ENCODE data around the gene RASA2. TPM values are rescaled to one million over a fixed set of nuclear protein-coding genes. Genes with fewer than 3 reads are reported as not detected.

The RASA2 gene
- total and polyA plus RNA-seq, 2 of the 4 experiments (the other 2 are of a cell fraction) = 6.1 to 14.0 TPM

DNA sequence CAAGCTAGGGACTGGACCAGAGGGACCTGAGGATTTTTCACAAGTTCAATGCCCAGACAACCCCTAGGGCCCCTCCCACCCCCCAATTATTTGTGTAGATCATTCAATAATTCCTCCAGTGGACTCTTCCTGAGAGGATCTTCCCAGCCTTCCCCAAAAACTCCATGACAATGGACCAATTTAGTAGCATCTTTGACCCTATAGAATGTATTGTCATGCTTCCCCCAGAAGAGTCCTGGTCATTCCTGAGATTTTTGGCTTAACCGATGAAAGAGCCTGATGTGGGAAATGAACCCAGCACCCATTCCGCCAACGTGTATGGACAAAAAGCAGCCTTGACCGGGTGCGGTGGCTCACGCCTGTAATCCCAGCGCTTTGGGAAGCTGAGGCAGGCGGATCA, 132.1 kb downstream of the RASA2 start:
- Histone ChIP-seq H3K18ac (ENCODE audit: low read depth, low read length) (no peak overlapping the region), H3K36me3 (ENCODE audit: control insufficient read depth, insufficient read depth, low read length) (no peaks in the 10 kb centered on the region; the same call in 1 of the 2 replicates), H2BK120ac (ENCODE audit: low read depth, low read length) (no peak overlapping the region), H2BK15ac (ENCODE audit: low read depth, low read length) (no peak overlapping the region), H3K79me1 (ENCODE audit: low read depth in 1 of 2, low read length in 2 of 2) (no peaks in the 10 kb centered on the region), H3K4me2 (ENCODE audit: low read depth, low read length) (no peak overlapping the region), H2AFZ (replicated peaks; ENCODE audit: low read length, poor library complexity) (no peak overlapping the region), H3K14ac (replicated peaks; ENCODE audit: low read depth, low read length) (no peak overlapping the region), H4K91ac (ENCODE audit: insufficient read depth, low read depth, low read length) (no peak overlapping the region), H2BK5ac (ENCODE audit: low read depth, low read length, poor library complexity, severe bottlenecking) (no peak overlapping the region), H3K23ac (ENCODE audit: low read depth, low read length) (no peak overlapping the region), H2AK5ac (ENCODE audit: low read depth, low read length) (no peak overlapping the region), H3K4ac (ENCODE audit: low read depth, low read length) (no peak overlapping the region), H3K4me3 (ENCODE audit: insufficient read depth, low read depth, low read length) (no peak overlapping the region), H2BK20ac (ENCODE audit: low read depth, low read length) (no peak overlapping the region), H4K20me1 (ENCODE audit: insufficient read depth, low read length) (no peaks in the 10 kb centered on the region), H3K4me1 (ENCODE audit: control insufficient read depth, insufficient read depth, low read length) (no peaks in the 10 kb centered on the region), H3K9ac (ENCODE audit: low read depth, low read length) (no peak overlapping the region), H3K56ac (ENCODE audit: extremely low read depth, insufficient read depth, low read length) (no peak overlapping the region), H3K27ac (ENCODE audit: insufficient read depth, low read length) (no peak overlapping the region), H2AK9ac (replicated peaks; ENCODE audit: low read depth, low read length, poor library complexity) (no peak overlapping the region), H3K9me3 (ENCODE audit: control insufficient read depth, insufficient read depth, low read length) (no peaks in the 10 kb centered on the region), H3K27me3 (ENCODE audit: control insufficient read depth, insufficient read depth, low read length) (no peaks in the 10 kb centered on the region), H4K8ac (ENCODE audit: low read depth in 2 of 2, low read length in 2 of 2) (no peak overlapping the region), H3K9me1 (ENCODE audit: insufficient read depth, low read length) (no peaks in the 10 kb centered on the region; the same call in 1 of the 2 replicates), H4K5ac (ENCODE audit: low read depth, low read length) (no peak overlapping the region)
- ChIA-PET CTCF (no interaction called here), POLR2A (ENCODE audit: unreplicated experiment) (no interaction called here)
- DNase-seq = no peak
- 100% methylated on average over 8 of the region's 8 CpGs; no CpG with 5 or more reads in 1 of the 2 experiments for WGBS, 2 experiments (ENCODE audit: extremely low coverage in 2 of 2, insufficient read length in 1 of 2)
- no peak for TF ChIP-seq RAD21 (IDR thresholded peaks at IDR 0.05; ENCODE audit: low read length)
- TF ChIP-seq CHD1 (IDR thresholded peaks at IDR 0.05; ENCODE audit: low read depth, low read length) = no peak
- TF ChIP-seq MXI1 (IDR thresholded peaks at IDR 0.05; ENCODE audit: borderline replicate concordance, low read depth, low read length) = no peak
- TF ChIP-seq, protein P1, sequence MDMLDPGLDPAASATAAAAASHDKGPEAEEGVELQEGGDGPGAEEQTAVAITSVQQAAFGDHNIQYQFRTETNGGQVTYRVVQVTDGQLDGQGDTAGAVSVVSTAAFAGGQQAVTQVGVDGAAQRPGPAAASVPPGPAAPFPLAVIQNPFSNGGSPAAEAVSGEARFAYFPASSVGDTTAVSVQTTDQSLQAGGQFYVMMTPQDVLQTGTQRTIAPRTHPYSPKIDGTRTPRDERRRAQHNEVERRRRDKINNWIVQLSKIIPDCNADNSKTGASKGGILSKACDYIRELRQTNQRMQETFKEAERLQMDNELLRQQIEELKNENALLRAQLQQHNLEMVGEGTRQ (IDR thresholded peaks at IDR 0.05; ENCODE audit: low read depth, low read length) = no peak
- no peak for TF ChIP-seq NFE2L2 (IDR thresholded peaks at IDR 0.05; ENCODE audit: low read depth, low read length)
- no peak for TF ChIP-seq MAFK (IDR thresholded peaks at IDR 0.05; ENCODE audit: low read depth, low read length)
- TF ChIP-seq MAZ (IDR thresholded peaks at IDR 0.05; ENCODE audit: borderline replicate concordance, low read depth, low read length) = no peak
- TF ChIP-seq, protein P2, sequence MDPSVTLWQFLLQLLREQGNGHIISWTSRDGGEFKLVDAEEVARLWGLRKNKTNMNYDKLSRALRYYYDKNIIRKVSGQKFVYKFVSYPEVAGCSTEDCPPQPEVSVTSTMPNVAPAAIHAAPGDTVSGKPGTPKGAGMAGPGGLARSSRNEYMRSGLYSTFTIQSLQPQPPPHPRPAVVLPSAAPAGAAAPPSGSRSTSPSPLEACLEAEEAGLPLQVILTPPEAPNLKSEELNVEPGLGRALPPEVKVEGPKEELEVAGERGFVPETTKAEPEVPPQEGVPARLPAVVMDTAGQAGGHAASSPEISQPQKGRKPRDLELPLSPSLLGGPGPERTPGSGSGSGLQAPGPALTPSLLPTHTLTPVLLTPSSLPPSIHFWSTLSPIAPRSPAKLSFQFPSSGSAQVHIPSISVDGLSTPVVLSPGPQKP (IDR thresholded peaks at IDR 0.05; ENCODE audit: borderline replicate concordance, low read depth, low read length) = no peak
- no peak for TF ChIP-seq CEBPB (IDR thresholded peaks at IDR 0.05; ENCODE audit: low read depth, low read length)
- no peak for TF ChIP-seq SMC3 (IDR thresholded peaks at IDR 0.05; ENCODE audit: low read depth, low read length)
- TF ChIP-seq, protein P3, sequence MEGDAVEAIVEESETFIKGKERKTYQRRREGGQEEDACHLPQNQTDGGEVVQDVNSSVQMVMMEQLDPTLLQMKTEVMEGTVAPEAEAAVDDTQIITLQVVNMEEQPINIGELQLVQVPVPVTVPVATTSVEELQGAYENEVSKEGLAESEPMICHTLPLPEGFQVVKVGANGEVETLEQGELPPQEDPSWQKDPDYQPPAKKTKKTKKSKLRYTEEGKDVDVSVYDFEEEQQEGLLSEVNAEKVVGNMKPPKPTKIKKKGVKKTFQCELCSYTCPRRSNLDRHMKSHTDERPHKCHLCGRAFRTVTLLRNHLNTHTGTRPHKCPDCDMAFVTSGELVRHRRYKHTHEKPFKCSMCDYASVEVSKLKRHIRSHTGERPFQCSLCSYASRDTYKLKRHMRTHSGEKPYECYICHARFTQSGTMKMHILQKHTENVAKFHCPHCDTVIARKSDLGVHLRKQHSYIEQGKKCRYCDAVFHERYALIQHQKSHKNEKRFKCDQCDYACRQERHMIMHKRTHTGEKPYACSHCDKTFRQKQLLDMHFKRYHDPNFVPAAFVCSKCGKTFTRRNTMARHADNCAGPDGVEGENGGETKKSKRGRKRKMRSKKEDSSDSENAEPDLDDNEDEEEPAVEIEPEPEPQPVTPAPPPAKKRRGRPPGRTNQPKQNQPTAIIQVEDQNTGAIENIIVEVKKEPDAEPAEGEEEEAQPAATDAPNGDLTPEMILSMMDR (conservative IDR thresholded peaks at IDR 0.05; ENCODE audit: low read depth, low read length) = no peak
- no peak for TF ChIP-seq BHLHE40 (IDR thresholded peaks at IDR 0.05; ENCODE audit: low read depth, low read length)
- TF ChIP-seq RCOR1 (IDR thresholded peaks at IDR 0.05; ENCODE audit: insufficient replicate concordance, low read length) = no peak
- TF ChIP-seq POLR2A (IDR thresholded peaks at IDR 0.05; ENCODE audit: low read depth, low read length) = no peak
- no peak for TF ChIP-seq RFX5 (IDR thresholded peaks at IDR 0.05; ENCODE audit: low read depth, low read length)
- no peak for TF ChIP-seq FOS (IDR thresholded peaks at IDR 0.05; ENCODE audit: low read depth, low read length)
- ATAC-seq (ENCODE audit: low read depth) = no peak
- dilution Hi-C loops (cut with HindIII; ENCODE audit: low sequenced_read_pairs, unreplicated experiment) = no loop called here
- in situ Hi-C loops (cut with MboI; ENCODE audit: low sequenced_read_pairs) = no loop called here
- no TSS peak for BruUV-seq (replicated peaks)
- intact Hi-C loops (cut with micrococcal nuclease) = no loop called here
